ENCODE results near the gene GDE1. TPM values are rescaled to one million over a fixed set of nuclear protein-coding genes. Genes with fewer than 3 reads are reported as not detected.

GDE1 gene
- total RNA-seq, 2 donors from 2014 or later, result 67.8 to 92.1 TPM

DNA sequence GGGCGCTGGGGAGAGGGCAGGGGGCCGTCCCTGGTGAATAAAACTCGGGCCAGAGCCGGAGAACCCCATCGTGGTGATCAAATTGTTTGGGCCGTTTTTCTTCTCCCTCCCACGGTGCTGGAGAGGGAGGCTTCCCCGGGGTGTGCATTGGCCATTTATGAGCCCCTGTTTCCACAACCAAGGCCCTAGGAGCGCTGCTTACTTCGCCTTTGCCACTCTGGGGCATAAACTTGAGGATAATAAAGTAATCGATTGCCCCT, 2.4 kb upstream of the GDE1 start:
- Histone ChIP-seq H3K4me1 (replicated peaks) (peaks cover 5% of the 10 kb centered on the region), H3K4me3 (peak overlapping the region; percentile 67 to 84), H3K27ac (peak overlapping the region; percentile 59 to 68), H3K36me3 (no peaks in the 10 kb centered on the region), H3K9me3 (no peaks in the 10 kb centered on the region), H3K27me3 (replicated peaks; ENCODE audit: insufficient read depth) (no peaks in the 10 kb centered on the region)
- no peak for DNase-seq (ENCODE audit: low spot score)
- intact Hi-C loops (cut with DNase I), result loop anchor here (2.0 to 5.0 kb wide), 2 partner anchors 31 to 457 kb away; partner anchors contain the start of genes COQ7 and VPS35L
- TF ChIP-seq POLR2A (IDR thresholded peaks at IDR 0.05) (no peak), POLR2AphosphoS5 (IDR thresholded peaks at IDR 0.05) (no peak)
- TF ChIP-seq, protein P1, sequence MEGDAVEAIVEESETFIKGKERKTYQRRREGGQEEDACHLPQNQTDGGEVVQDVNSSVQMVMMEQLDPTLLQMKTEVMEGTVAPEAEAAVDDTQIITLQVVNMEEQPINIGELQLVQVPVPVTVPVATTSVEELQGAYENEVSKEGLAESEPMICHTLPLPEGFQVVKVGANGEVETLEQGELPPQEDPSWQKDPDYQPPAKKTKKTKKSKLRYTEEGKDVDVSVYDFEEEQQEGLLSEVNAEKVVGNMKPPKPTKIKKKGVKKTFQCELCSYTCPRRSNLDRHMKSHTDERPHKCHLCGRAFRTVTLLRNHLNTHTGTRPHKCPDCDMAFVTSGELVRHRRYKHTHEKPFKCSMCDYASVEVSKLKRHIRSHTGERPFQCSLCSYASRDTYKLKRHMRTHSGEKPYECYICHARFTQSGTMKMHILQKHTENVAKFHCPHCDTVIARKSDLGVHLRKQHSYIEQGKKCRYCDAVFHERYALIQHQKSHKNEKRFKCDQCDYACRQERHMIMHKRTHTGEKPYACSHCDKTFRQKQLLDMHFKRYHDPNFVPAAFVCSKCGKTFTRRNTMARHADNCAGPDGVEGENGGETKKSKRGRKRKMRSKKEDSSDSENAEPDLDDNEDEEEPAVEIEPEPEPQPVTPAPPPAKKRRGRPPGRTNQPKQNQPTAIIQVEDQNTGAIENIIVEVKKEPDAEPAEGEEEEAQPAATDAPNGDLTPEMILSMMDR (IDR thresholded peaks at IDR 0.05), result no peak
- WGBS, result 1% methylated on average over 11 of the region's 11 CpGs

- TF ChIP-seq POLR2A (IDR thresholded peaks at IDR 0.05) (peak; percentile 85), POLR2AphosphoS5 (IDR thresholded peaks at IDR 0.05) (peak; percentile 98)
- TF ChIP-seq, protein P1 (IDR thresholded peaks at IDR 0.05), result peak in 1 of 4 experiments; percentile 18
- H3K4me1 ChIP-seq (replicated peaks), result peaks cover 5% of the 10 kb centered on the region
Measured at GRCh38 chr16:19523559-19524355, 1.9 kb upstream of the GDE1 start, which contains the start of gene CCP110. CCP110 (plus strand) TSS chr16:19523942; CDS start chr16:19527882, 3,940 bp downstream.

GRCh38 chr16:19523184-19523558, 1.3 kb upstream of the GDE1 start:
- H3K4me1 ChIP-seq (replicated peaks), result peaks cover 5% of the 10 kb centered on the region
- no peaks in the 10 kb centered on the region for H3K36me3 ChIP-seq
- no peaks in the 10 kb centered on the region for H3K9me3 ChIP-seq
- no peak overlapping the region for H3K27ac ChIP-seq
- H3K27me3 ChIP-seq (replicated peaks; ENCODE audit: insufficient read depth), result no peaks in the 10 kb centered on the region
- TF ChIP-seq, protein P1 (IDR thresholded peaks at IDR 0.05), result no peak
- TF ChIP-seq POLR2A (IDR thresholded peaks at IDR 0.05) (no peak), POLR2AphosphoS5 (IDR thresholded peaks at IDR 0.05) (no peak)
- no peak overlapping the region for H3K4me3 ChIP-seq
- no peak for DNase-seq (ENCODE audit: low spot score)
- WGBS, result 72% methylated on average over 18 of the region's 18 CpGs
- intact Hi-C loops (cut with DNase I), result loop anchor here (5.0 kb wide), 1 partner anchor 456 kb away; the partner anchor contains the start of gene COQ7

More at GRCh38 chr16:19523559-19524355, 1.9 kb upstream of the GDE1 start, which contains the start of gene CCP110:
- Histone ChIP-seq H3K27me3 (replicated peaks; ENCODE audit: insufficient read depth) (no peaks in the 10 kb centered on the region), H3K4me3 (peak within 1 kb of the TSS; percentile 67 to 84), H3K9me3 (no peaks in the 10 kb centered on the region), H3K36me3 (no peaks in the 10 kb centered on the region), H3K27ac (peak within 1 kb of the TSS; percentile 68 to 90)
- WGBS, result under 1% methylated on average over 39 of the region's 51 CpGs
- DNase-seq (ENCODE audit: low spot score), result peak; percentile 98
- intact Hi-C loops (cut with DNase I), result loop anchor here (2.0 to 5.0 kb wide), 2 partner anchors 31 to 456 kb away; partner anchors contain the start of genes COQ7 and VPS35L

GRCh38 chr16:19522760-19523159, 862 bp upstream of the GDE1 start:
- Histone ChIP-seq H3K27ac (peak overlapping the region in 1 of 2 donors; percentile 90), H3K4me1 (replicated peaks) (peaks cover 5% of the 10 kb centered on the region)
- WGBS, result 81% methylated on average over 2 of the region's 2 CpGs

More at GRCh38 chr16:19522760-19523159, 862 bp upstream of the GDE1 start:
- Histone ChIP-seq H3K9me3 (no peaks in the 10 kb centered on the region), H3K4me3 (no peak overlapping the region), H3K36me3 (no peaks in the 10 kb centered on the region), H3K27me3 (replicated peaks; ENCODE audit: insufficient read depth) (no peaks in the 10 kb centered on the region)
- intact Hi-C loops (cut with DNase I), result loop anchor here (5.0 kb wide), 1 partner anchor 455 kb away; the partner anchor contains the start of gene COQ7
- TF ChIP-seq POLR2A (IDR thresholded peaks at IDR 0.05) (no peak), POLR2AphosphoS5 (IDR thresholded peaks at IDR 0.05) (no peak)
- TF ChIP-seq, protein P1 (IDR thresholded peaks at IDR 0.05), result no peak
- DNase-seq (ENCODE audit: low spot score), result no peak

Data from prostate gland (tissue), 2 donors.